HG03571 (cell line): Measurements from ENCODE around the gene SPDEF.
A peak's percentile ranks its signal among the peaks of the same experiment; 100 is the strongest.

Source experiments
- ATAC-seq: cut with Tn5 transposase; IDR thresholded peaks from one replicate; pipeline ENCODE4 v1.9.1; 2021; ENCODE audit not compliant: unreplicated experiment

SPDEF gene

DNA sequence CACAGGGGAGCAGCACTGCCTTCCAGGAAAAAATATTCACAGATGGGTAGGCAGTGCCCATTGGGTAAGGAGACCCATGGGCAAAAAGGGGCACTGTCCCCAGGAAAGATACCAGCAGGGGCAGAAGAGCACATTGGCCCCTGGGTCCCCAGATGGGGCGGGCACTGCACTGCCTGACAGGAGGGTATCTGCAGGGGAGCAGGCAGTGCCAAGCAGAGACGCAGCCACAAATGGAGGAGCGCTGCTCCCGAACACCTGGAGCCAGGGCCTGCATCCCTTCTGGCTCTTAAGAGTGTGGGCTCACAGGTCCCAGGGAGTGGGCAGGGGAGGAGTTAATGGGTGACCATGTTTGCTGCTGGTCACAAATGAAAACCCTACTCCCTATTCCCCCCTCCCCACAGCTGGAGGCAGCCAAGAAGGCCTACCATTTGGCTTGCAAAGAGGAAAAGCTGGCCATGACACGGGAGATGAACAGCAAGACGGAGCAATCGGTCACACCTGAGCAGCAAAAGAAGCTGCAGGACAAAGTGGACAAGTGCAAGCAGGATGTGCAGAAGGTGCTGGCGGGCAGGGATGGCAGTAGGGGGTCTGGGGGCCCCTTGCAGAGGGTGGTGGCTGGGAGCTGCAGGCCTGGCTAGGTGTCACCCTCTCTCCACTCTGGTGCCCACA, 27.0 kb downstream of the SPDEF start:
- no peak for ATAC-seq

DNA sequence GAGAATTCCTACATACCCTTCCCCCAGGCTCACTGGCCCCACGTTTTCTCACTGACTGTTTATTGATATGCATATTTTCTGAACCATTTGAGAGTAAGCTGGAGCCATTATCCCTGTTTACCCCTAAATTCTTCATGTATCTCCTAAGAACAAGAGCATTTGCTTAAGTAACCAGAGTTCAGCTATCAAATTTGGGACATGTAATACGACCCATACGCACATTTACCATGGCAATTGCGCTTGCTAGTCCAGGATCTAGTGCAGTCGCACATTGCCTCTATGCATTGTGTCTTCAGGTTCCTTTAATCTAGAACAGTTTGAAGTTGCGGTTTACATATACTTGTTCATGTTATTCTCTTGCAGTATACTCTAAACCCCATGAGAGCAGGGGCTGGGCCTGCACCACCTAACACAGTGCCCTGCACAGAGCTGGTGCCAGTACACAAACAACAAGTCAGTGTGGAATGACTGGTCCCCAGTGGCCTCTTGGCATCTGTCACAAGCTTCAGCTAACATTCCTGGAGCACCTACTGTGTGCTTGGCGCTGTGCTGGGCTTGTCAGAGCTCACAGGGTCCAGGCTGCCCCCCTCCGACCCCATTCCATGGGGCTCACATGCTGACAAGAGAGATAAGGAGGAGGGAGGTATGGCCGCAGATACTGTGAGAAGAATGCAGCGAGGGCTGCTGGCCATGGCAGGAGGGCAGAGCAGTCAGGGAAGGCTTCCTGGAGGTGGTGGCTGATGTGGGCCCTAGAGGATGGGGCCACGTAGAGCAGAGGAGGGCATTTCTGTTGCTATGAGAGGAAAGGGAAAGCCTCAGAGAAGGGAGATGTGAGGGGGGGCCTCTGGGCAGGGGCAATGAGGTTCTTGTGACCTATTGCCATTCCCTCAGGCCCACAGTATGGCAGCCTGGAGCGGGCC, 28.1 kb downstream of the SPDEF start:
- no peak for ATAC-seq

DNA sequence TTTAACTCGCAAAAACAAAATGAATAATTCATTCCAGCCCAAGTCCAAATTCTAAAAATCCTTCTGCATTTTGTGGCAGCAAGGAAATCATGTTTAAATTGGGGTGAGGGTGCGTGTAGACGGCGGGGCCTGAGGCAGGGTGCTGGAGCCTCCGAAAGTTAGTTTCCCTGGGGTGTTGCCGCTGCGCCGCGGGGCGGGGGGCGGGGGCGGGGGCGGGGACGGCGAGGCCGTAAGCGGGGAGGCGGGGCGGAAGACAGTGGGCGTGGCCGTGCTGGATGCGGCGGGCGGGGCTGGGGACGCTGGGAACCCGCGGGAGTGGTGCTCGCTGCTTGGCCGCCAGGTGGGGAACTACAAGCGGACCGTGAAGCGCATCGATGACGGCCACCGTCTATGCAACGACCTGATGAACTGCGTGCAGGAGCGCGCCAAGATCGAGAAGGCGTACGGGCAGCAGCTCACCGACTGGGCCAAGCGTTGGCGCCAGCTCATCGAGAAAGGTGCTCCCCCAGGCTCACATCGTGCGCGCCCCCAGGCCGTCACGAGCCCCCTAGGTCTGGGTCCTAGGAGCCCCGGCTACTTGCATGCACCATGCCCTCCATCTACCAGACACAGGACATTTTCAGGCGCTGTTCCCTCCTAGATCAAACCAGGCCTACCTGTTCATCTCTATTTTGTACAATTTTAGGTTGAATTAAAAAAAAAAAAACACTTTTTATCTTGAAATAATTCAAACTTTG, 29.0 kb downstream of the SPDEF start:
- ATAC-seq, result peak; percentile 81

DNA sequence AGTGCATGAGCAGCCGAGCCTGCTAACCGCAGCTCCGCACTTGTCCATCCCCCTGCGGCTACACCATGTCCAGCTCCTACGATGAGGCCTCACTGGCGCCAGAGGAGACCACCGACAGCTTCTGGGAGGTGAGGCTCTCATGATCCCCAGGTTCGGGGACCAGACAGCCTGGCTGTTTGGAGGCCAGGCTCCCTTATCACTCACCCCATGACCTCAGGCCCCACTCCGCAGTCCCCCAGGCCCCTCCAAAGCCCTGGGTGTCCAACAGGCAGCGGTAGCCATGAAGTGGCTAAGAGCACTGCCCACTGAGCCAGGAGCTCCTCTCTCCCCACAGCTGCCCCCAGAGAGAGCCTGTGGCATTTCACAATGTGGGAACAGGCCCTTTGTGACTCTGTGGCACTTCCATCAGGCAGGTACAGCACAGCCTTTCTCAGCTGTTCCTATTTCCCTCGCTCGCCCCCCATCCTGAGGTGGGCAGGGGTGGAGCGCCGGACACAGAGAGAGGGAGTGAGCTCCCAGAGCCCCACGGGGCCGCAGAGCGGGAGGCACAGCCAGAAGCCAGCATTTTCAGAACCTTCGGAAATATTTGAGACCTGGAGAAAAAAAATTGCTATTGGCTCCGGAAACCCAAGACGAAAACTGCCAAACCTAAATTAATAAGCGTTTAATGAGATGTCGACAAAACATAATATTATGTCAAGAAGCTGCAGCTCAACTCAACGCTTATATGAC, 29.7 kb downstream of the SPDEF start:
- no peak for ATAC-seq

DNA sequence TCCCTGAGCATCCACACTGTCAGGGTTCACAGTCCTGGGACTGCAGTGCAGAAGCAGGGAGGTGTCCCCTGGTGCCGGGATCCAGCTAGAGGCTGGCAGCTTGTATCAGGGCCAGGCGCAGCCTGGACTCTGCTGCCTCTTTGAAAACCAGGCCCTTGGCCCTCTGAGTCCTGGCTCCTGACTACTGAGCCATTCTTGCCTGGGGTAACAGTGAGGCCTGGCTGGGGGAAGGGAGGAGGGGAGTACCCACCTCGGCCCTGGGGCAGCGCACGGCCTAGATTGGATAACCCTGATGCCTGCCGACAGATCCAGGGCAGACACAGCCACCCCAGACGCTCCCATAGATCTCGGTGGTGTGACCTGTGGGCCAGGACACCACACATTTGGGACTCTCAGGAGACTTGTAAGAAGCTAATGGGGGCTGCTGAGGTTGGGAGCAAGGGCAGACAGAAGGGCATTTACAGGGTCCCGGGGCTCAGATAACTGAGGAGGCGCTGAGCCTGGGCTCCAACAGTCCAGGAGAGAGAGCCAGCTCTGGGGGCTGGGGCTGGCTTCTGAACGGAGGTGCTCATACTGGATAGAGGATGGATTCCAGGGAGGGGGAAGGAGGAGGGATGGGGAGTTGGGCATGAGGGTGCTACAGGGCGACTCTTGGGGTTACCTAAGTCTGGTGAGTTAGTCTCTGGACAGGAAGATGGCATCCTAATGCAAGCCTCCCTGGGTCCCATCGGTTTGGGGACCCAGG, 30.5 kb downstream of the SPDEF start:
- ATAC-seq, result no peak

DNA sequence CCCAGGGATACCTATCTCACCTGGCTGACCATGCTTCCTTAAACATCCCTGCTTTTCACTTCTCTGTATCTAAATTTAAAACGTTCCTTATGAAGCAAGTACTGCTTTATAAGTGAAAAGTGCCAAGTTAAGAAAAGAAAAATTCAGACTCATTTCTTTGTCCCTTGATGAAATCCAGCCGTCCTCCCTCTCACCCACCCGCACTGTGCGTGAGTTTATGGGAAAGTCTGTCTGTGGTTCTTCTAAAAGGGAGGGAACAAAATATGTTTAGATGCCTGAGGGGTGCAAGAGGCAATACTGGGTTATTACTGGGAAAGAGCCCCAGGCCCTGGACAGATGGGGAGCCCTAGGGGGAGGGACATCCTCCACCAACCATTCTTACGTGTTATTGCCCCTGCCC, 31.2 kb downstream of the SPDEF start:
- no peak for ATAC-seq

DNA sequence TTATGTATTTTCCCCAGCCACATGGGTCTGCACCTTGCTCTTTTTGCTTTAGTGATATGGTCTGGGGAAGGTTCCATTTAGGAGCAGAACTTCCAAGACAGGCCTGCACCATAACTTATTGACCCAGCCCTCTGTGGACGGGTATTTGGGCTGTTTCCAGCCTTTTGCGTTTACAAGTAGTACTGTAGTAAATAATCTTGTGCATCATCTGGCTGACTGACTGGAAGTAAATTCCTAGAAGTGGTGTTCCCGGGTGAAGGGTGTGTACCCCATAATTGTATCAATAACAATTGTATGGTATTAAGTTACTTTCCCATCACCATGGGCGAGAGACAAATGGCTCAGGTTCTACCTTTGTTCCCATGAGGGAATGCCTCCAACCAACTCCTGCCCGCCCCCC, 31.6 kb downstream of the SPDEF start:
- ATAC-seq, result no peak

DNA sequence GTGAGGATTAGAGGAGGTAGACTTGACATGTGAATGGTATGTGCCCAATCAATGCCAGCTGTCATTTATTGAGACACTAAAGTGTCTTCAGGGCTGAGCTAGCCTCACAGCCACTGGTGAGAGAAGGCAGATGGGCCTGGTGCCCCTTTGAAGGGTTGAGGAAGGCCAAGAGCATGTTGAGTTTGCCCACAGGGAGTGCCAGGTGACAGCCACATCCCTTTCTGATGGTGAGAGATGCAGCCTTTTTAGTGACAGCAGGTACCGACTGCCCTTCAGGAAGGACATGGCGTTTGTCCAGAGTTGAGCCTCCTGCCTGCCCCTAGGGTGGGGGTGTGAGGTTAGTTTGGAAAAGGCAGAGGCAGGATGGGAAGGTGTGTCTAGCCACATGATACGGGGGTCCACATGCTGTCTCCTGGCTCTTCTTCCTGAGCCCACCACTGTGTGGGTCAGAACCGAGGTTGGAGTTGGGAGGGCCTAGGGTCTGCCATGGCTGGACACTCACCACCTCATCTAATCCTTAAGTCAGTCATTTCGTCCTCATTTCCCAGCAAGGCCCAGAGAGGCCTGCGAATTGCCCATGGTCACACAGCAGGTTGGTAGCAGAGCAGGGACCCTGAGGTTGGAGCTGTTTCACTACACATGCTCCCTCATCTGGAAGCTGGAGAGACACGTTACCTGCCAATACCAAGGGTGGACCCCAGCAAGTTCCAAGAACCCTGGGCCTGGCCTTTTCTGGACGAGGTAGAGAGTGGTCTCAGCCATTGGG, 32.5 kb downstream of the SPDEF start:
- no peak for ATAC-seq

DNA sequence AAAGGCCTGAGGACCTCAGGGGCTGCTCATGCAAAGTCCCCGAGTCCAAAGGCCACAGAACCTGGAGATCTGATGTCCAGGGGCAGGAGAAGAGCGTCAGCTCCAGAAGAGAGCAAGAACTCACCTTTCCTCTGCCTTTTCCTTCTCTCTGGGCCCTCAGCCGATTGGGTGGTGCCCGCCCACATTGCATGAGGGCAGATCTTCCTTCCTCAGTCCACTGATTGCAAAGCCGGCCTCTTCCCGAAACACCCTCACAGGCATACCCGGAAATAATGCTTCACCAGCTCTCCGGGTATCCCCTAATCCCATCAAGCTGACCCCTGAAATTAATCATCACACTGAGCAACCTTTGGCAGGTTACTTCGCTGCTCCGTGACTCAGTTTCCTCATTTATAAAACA, 33.4 kb downstream of the SPDEF start:
- no peak for ATAC-seq

DNA sequence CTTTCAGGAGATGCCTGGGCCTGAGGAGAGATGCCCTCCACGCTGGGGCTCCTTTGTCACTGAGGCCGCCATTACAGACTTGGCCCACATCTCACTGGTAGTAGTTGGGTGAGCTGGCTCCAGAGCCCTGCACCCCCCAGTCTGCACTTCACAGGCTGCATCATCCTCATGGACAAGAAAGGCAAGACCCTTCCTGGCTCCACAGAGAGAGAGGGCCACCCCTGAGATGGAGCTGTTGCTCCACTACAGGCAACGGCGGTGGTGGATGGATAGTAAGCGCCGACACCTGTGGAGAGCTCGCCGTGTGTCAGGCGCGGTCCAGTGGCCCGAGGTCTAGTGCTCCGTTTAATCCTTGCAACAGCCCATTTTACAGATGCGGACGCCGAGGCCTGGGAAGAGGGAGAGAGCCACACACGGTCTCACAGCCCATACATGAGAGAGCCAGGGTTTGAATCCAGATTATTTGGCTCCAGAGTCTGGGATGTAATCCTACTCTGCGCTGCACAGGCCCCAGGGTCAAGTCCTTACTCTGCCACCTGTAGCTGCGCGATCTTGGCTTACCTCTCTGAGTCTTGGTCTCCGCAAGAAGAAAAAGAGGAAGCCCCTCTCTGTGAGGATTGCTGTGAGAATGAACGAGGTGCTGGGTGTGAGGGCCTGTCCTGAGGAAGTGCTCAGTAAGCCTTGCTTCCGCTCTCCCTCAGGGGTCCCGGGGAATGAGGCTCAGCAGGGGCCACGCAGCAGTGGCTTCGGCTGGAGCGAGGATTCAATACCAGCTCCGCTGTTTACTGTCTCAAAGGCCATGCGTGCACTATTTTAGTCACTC, 34.5 kb downstream of the SPDEF start:
- no peak for ATAC-seq

DNA sequence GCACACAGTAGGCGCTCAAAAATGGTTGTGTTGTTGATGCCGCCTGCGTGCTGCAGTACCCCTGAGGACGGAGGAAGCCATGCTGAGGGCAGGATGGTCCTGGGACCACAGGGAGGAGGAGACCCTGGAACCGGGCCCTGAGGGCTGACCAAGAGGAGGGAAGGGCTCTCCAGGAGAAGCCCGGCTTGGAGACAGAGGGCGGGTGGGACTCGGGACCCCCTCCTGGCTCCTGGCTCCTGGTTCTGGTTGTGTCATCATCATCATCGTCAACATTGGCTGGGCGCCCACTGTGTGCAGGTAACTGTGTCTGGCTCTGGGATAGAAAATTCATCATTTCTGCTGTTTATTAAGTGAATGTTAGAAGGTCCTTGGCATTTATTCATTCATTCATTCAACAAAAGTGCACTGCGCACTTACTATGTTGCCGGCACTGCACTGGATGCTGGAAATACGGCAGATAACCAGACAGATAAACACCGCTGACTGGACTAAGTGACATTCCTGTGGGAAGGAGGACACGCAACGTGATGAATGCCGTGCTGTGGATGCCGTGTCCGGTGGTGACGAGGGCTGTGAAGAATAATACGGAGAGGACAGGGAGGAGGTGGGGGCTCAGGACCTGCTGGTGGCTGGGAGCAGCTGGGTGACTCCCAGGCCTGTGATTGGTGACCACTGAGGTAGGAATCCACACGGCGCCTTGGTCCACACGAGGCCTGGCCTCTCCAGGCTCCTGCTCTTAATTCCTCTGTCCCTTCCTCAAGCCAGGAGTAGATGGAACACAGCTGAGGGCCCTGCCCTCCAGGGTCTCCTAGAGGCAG, 35.3 kb downstream of the SPDEF start:
- ATAC-seq, result no peak

DNA sequence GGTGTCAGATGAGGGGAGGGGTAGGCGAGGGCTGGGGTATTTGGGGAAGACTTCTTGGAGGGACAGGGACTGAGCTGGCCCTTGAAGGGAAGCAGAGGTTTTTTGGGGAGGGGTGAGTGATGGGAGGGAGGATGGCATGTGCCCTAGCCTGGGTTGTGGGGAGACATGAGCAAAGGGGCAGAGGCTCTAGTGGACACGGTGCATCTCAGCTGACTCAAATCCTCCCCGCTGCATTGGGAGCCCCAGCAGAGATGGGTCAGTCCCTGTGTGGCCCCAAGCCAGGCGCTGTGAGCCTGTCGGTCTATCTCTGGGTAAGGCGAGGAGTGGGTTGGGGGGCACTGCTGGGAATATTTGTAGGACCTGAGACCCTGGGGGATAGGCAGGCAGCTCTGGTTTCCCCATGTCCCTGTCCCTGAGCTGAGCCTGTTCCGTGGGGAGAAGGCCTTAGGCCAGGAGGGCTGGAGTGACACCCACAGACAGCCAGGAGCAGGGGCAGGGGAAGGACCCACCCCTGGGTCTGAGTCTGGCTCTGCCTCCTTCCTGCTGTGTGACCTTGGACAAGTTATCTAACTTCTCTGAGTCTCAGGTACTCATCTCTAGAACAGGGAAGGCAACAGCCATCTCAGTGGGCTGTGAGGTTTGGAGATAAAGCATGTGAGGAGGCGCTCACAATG, 36.0 kb downstream of the SPDEF start:
- no peak for ATAC-seq

DNA sequence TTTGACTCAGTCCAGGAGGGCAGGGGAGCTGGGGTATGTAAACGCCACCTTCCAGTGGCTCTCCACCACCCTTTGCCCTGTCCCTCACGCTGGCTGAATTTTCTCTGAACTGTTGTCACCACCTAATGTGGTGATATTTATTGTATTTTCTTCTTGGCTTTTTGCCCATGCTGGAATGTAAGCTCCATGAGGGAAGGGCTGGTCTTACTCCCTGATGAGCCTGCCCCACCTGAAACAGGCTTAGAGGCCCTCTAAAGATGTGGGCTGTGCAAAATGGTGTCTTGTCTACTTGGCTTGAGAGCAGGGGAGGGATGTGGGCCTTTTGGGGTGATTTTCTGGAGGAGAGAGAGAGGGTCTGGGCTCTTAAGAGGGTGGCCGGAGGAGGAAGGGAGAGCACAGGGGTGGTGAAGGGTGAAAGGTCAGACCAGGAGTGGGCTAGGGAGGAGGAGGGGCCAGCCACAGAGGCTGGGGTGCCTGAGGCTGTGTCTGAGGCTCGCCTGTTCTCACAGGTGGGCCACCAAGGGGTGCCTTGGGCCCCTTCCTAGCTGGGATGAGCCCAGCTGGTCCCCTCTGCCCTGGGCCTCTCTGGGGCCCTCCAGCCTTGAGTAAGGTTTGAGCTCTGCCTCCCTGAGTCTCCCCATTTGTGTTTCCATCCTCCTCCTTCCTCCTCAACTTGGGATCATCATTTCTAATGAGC, 37.3 kb downstream of the SPDEF start:
- ATAC-seq, result no peak

DNA sequence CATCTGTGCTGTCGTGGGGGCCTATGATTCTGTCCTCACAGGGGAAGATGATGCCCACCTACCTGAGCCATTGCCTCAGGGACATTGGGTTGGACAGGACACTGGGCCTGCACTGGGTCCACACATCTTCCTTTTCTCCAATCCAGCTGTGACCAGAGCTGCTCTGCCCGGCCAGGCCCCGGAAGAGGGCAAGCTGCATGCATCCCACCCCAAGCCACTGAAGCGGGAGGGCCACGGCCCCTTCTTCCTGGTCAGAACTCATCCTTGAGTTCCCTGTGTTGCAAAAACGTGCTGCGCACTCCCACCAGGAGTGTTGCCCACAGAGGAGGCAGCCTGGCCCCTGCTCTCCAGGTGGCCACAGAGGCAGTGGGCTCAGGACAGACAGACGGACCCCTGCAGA, 38.2 kb downstream of the SPDEF start:
- no peak for ATAC-seq

DNA sequence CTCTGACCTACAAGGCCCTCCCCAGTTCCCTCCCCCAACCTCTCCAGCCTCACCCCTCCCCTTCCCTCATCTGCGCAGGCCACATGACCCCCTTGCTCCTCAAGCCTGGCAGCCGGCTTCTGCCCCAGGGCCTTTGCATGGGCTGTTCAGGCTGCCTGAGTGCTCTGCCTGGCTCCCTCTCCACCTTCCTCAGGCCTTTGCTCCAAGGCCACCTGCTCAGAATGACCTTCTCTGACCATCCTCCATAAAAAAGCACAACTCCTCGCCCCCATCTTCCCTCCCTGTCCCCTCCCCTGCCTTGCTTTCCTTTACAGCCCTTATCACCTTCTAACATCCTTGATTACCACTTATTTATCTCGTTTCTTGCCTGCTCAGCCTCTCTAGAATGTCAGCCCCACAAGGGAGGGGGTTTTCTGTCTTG, 38.7 kb downstream of the SPDEF start:
- ATAC-seq, result no peak

DNA sequence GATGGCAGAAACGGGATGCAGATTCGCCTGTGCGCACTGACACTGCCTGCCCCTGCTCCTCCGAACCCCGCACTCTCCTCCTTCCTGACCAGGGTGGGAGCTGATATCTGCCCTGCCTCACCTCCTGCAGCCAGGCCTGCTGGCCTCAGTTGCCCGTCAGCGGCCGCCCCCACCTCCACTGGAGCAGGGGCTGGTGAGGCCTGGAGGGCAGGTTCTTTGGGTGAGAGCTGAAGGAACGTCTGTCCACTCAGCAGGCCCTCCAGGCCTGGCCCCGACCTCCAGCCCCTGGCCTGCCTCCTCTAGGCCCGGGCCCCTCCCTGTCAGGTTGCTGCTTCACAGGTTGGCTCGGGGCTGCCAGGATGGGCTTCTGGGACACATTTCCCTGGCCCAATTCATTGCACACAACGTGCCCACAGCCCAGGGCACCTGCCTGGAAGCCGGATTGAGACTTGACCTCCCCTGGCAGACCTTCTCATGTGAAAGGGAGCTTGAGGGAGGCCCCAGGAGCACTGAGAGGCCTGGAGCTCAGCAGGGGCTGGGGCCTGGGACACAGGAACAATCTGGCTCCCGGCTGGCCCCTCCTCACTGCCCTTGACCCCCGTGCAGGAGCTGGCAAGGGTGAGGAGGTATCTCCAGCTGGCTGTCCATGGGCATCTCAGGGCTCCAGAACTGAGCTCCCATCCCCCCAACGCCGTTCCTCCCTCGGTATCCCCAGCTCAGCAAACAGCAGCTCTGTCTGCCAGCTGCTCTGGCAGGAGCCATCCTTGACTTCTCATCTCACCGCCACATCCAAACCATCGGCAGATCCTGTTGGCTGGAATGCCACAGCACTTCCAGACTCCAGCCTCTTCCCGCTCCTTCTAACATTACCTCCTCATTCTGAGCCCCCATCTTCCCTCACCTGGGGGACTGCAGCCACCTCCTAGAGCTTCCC, 39.5 kb downstream of the SPDEF start:
- ATAC-seq, result no peak
